OCI-LY1 (cell line): ENCODE measurements around the gene EPHB2.
"Not testable (repeated sequence)": the region's sequence is repeated elsewhere in the genome, so short reads cannot be mapped to it uniquely, and the experiment has no call there.

Experiments used
- CTCF ChIP-seq: fragments of 200-600 bp; sonication (generic), shearing (Covaris generic); IDR thresholded peaks from 2 replicates; pipeline ENCODE4 v1.5.1; 2017; ENCODE audit warnings: mild to moderate bottlenecking, antibody characterized with exemption, low read length, moderate library complexity, mixed read lengths
- EZH2 ChIP-seq: fragments of 200-600 bp; sonication (generic), shearing (Covaris generic); IDR thresholded peaks from 2 replicates; pipeline ENCODE4 v1.8.0; 2017; ENCODE audit warnings: borderline replicate concordance, mixed run types, mild to moderate bottlenecking, antibody characterized with exemption, low read length, moderate library complexity, mixed read lengths

- TF ChIP-seq CTCF, EZH2: not testable (repeated sequence)
Measured at GRCh38 chr1:22676151-22676550, 34.5 kb upstream of the EPHB2 start.
